A673 (cell line): ENCODE results near the gene GLTP.

Experiments used
- CTCF ChIP-seq: fragments of 300-800, 200-600 bp; sonication (generic); conservative IDR thresholded peaks from 2 replicates; pipeline ENCODE4 v1.5.1; 2017; ENCODE audit warnings: low read depth, mild to moderate bottlenecking, antibody characterized with exemption, low read length, moderate library complexity, mixed read lengths
- EZH2 ChIP-seq: fragments of 200-600 bp; sonication (generic); IDR thresholded peaks from 2 replicates; pipeline ENCODE4 v1.6.1; 2017; ENCODE audit warnings: borderline replicate concordance, low read depth, mild to moderate bottlenecking, mixed read lengths, antibody characterized with exemption, low read length; ENCODE audit not compliant: poor library complexity, severe bottlenecking

- TF ChIP-seq CTCF (no peak), EZH2 (no peak)
These were observed 1.4 kb upstream of the GLTP start for GRCh38 chr12:109881752-109882151.
